SK-N-SH treated with all-trans-retinoic acid at 6 μM for 48 hours (cell line): ENCODE data around the gene PSEN2.

Source experiments
- ATAC-seq: fragments of 200-7000 bp; cut with Tn5 transposase; 3 replicates; pipeline ENCODE4 v1.9.1; 2020; ENCODE audit warnings: mild to moderate bottlenecking, moderate library complexity
- ARNTL ChIP-seq: fragments of 450-650 bp; formaldehyde crosslinking; IDR thresholded peaks from 2 replicates; pipeline ENCODE4 v1.5.0; 2020; ENCODE audit warnings: low read depth, mild to moderate bottlenecking, moderate library complexity, borderline replicate concordance
- BACH2 ChIP-seq: fragments of 250-450 bp; sonication (Bioruptor Pico); IDR thresholded peaks from 2 replicates; pipeline ENCODE4 v1.9.0; 2021; ENCODE audit warnings: mild to moderate bottlenecking, borderline replicate concordance
- CSDC2 ChIP-seq: fragments of 250-450 bp; sonication (Bioruptor Pico); IDR thresholded peaks from 2 replicates; pipeline ENCODE4 v1.5.0; 2020; ENCODE audit warnings: mild to moderate bottlenecking, moderate library complexity
- ESRRG ChIP-seq: fragments of 250-450 bp; sonication (Bioruptor Pico); IDR thresholded peaks from 2 replicates; pipeline ENCODE4 v1.6.1; 2021; ENCODE audit warnings: mild to moderate bottlenecking
- ISL1 ChIP-seq: fragments of 250-450 bp; sonication (Bioruptor Pico); IDR thresholded peaks from 2 replicates; pipeline ENCODE4 v2.1.2; 2022; ENCODE audit warnings: mild to moderate bottlenecking, moderate library complexity
- OSR1 ChIP-seq: fragments of 250-450 bp; sonication (Bioruptor Pico); IDR thresholded peaks from 2 replicates; pipeline ENCODE4 v1.8.0; 2022; ENCODE audit warnings: moderate library complexity, mild to moderate bottlenecking, inconsistent platforms
- PPARA ChIP-seq: fragments of 250-450 bp; sonication (Bioruptor Pico); IDR thresholded peaks from 2 replicates; pipeline ENCODE4 v1.5.0; 2020; ENCODE audit warnings: mild to moderate bottlenecking, borderline replicate concordance
- RARB ChIP-seq: fragments of 250-450 bp; sonication (Bioruptor Pico); IDR thresholded peaks from 2 replicates; pipeline ENCODE4 v1.8.0; 2021; ENCODE audit warnings: mild to moderate bottlenecking, moderate library complexity
- TCF4 ChIP-seq: fragments of 250-450 bp; sonication (Bioruptor Pico); IDR thresholded peaks from 2 replicates; pipeline ENCODE4 v1.8.0; 2021; ENCODE audit warnings: mild to moderate bottlenecking, moderate library complexity, borderline replicate concordance
- ZC3H10 ChIP-seq: fragments of 250-450 bp; sonication (Bioruptor Pico); IDR thresholded peaks from 2 replicates; pipeline ENCODE4 v1.5.1; 2021; ENCODE audit warnings: mild to moderate bottlenecking, moderate library complexity
- ZFP3 ChIP-seq: fragments of 250-450 bp; sonication (Bioruptor Pico); IDR thresholded peaks from 2 replicates; pipeline ENCODE4 v1.5.0; 2020; ENCODE audit warnings: mild to moderate bottlenecking, moderate library complexity
- ZNF565 ChIP-seq: fragments of 450-650 bp; formaldehyde crosslinking; conservative IDR thresholded peaks from 2 replicates; pipeline ENCODE4 v1.5.0; 2020; ENCODE audit warnings: low read depth, mild to moderate bottlenecking, moderate library complexity
- ZNF70 ChIP-seq: fragments of 450-650 bp; formaldehyde crosslinking; IDR thresholded peaks from 2 replicates; pipeline ENCODE4 v1.5.0; 2020; ENCODE audit warnings: mild to moderate bottlenecking, moderate library complexity
- ZNF8 ChIP-seq: fragments of 450-650 bp; formaldehyde crosslinking; IDR thresholded peaks from 2 replicates; pipeline ENCODE4 v1.5.0; 2020; ENCODE audit warnings: mild to moderate bottlenecking, moderate library complexity
- TF ChIP-seq, protein P1 (sequence below): fragments of 250-450 bp; sonication (Bioruptor Pico); IDR thresholded peaks from 2 replicates; pipeline ENCODE4 v1.5.1; 2020; ENCODE audit warnings: low read depth, mild to moderate bottlenecking, moderate library complexity
- TF ChIP-seq, protein P2 (sequence below): fragments of 250-450 bp; sonication (Bioruptor Pico); IDR thresholded peaks from 2 replicates; pipeline ENCODE4 v1.5.1; 2021; ENCODE audit warnings: mild to moderate bottlenecking, moderate library complexity
- TF ChIP-seq, protein P3 (sequence below): fragments of 250-450 bp; sonication (Bioruptor Pico); IDR thresholded peaks from 2 replicates; pipeline ENCODE4 v1.5.0; 2020; ENCODE audit warnings: mild to moderate bottlenecking, moderate library complexity
- TF ChIP-seq, protein P4 (sequence below): fragments of 250-450 bp; sonication (Bioruptor Pico); IDR thresholded peaks from 2 replicates; pipeline ENCODE4 v1.8.0; 2020; ENCODE audit warnings: mild to moderate bottlenecking, moderate library complexity, borderline replicate concordance

The PSEN2 gene

DNA sequence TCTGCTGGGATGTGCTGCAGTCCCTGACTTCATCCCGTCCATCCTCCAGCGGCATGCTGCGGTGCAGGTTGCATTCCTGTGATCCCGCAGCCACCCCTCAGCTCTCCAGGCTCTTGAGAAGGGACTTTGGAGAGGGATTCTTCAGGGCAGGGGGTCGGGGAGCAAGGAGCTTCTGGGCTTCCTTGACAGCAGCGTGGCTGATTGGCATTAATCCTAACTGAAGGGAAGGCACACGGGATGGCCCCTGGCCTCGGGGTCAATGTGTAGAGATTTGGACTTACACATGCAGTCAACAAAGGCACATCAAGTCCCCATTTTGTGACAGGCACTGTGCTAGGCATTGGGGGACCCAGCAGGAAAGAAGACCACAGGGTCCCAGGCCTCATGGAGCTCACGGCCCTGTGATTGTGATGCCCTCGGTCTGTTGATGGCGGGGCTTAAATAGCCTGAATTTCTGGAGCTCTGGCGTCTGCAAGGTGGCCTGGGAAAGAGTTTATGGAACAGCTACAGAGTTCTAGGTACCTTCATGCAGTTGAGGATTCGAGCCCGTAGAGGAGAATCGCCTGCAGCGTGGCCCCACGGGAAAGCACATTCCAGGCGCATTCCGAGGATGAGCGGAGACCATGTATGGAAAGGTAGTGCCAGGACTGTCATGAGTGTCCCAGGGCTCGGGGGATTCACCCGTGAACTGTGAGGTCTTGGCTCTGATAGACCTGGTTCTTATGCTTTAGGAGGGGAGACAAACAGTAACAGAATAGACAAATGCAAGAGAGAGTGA lies 20.1 kb downstream of the PSEN2 start:
- TF ChIP-seq, protein P1, sequence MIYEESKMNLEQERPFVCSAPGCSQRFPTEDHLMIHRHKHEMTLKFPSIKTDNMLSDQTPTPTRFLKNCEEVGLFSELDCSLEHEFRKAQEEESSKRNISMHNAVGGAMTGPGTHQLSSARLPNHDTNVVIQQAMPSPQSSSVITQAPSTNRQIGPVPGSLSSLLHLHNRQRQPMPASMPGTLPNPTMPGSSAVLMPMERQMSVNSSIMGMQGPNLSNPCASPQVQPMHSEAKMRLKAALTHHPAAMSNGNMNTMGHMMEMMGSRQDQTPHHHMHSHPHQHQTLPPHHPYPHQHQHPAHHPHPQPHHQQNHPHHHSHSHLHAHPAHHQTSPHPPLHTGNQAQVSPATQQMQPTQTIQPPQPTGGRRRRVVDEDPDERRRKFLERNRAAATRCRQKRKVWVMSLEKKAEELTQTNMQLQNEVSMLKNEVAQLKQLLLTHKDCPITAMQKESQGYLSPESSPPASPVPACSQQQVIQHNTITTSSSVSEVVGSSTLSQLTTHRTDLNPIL: no peak
- TF ChIP-seq, protein P2, sequence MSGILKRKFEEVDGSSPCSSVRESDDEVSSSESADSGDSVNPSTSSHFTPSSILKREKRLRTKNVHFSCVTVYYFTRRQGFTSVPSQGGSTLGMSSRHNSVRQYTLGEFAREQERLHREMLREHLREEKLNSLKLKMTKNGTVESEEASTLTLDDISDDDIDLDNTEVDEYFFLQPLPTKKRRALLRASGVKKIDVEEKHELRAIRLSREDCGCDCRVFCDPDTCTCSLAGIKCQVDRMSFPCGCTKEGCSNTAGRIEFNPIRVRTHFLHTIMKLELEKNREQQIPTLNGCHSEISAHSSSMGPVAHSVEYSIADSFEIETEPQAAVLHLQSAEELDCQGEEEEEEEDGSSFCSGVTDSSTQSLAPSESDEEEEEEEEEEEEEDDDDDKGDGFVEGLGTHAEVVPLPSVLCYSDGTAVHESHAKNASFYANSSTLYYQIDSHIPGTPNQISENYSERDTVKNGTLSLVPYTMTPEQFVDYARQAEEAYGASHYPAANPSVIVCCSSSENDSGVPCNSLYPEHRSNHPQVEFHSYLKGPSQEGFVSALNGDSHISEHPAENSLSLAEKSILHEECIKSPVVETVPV: no peak
- TF ChIP-seq ZC3H10 (CRISPR knock-in tag): no peak
- TF ChIP-seq, protein P3, sequence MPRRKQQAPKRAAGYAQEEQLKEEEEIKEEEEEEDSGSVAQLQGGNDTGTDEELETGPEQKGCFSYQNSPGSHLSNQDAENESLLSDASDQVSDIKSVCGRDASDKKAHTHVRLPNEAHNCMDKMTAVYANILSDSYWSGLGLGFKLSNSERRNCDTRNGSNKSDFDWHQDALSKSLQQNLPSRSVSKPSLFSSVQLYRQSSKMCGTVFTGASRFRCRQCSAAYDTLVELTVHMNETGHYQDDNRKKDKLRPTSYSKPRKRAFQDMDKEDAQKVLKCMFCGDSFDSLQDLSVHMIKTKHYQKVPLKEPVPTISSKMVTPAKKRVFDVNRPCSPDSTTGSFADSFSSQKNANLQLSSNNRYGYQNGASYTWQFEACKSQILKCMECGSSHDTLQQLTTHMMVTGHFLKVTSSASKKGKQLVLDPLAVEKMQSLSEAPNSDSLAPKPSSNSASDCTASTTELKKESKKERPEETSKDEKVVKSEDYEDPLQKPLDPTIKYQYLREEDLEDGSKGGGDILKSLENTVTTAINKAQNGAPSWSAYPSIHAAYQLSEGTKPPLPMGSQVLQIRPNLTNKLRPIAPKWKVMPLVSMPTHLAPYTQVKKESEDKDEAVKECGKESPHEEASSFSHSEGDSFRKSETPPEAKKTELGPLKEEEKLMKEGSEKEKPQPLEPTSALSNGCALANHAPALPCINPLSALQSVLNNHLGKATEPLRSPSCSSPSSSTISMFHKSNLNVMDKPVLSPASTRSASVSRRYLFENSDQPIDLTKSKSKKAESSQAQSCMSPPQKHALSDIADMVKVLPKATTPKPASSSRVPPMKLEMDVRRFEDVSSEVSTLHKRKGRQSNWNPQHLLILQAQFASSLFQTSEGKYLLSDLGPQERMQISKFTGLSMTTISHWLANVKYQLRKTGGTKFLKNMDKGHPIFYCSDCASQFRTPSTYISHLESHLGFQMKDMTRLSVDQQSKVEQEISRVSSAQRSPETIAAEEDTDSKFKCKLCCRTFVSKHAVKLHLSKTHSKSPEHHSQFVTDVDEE (CRISPR knock-in tag): no peak
- TF ChIP-seq ZNF8 (CRISPR knock-in tag): no peak
- no peak for TF ChIP-seq CSDC2
- no peak for TF ChIP-seq ESRRG (CRISPR knock-in tag)
- TF ChIP-seq ISL1 (CRISPR knock-in tag): no peak
- no peak for TF ChIP-seq ZNF565 (CRISPR knock-in tag)
- TF ChIP-seq PPARA (CRISPR knock-in tag): no peak
- TF ChIP-seq TCF4: no peak
- TF ChIP-seq ZFP3 (CRISPR knock-in tag): no peak
- TF ChIP-seq BACH2 (CRISPR knock-in tag): no peak
- no peak for TF ChIP-seq ARNTL (CRISPR knock-in tag)
- TF ChIP-seq ZNF70 (CRISPR knock-in tag): no peak
- no peak for ATAC-seq

DNA sequence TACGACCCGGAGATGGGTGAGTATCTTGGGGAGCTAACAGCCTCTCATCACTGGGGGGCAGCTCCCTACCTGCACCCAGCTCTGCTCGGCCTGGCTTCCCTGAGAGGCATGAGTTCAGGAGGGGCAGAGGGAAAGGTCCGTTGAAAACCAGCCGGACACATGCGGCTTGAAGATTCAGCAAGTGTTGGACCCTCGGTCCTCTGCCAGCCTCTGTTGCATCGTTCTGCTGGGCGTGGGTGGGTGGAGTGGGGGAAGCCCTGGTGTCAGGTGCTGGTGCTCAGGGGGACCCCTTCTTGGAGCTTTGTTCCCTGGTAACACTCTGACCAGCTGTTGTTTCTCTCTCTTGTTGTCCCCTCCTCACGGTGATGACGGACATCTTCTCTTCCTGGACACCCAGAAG lies 20.9 kb downstream of the PSEN2 start:
- TF ChIP-seq, protein P2: no peak
- TF ChIP-seq, protein P3 (CRISPR knock-in tag): no peak
- TF ChIP-seq, protein P1: no peak
- no peak for TF ChIP-seq ZNF8 (CRISPR knock-in tag)
- no peak for TF ChIP-seq ZFP3 (CRISPR knock-in tag)
- TF ChIP-seq, protein P4, sequence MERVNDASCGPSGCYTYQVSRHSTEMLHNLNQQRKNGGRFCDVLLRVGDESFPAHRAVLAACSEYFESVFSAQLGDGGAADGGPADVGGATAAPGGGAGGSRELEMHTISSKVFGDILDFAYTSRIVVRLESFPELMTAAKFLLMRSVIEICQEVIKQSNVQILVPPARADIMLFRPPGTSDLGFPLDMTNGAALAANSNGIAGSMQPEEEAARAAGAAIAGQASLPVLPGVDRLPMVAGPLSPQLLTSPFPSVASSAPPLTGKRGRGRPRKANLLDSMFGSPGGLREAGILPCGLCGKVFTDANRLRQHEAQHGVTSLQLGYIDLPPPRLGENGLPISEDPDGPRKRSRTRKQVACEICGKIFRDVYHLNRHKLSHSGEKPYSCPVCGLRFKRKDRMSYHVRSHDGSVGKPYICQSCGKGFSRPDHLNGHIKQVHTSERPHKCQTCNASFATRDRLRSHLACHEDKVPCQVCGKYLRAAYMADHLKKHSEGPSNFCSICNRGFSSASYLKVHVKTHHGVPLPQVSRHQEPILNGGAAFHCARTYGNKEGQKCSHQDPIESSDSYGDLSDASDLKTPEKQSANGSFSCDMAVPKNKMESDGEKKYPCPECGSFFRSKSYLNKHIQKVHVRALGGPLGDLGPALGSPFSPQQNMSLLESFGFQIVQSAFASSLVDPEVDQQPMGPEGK: no peak
- TF ChIP-seq ISL1 (CRISPR knock-in tag): no peak
- no peak for TF ChIP-seq RARB (CRISPR knock-in tag)
- no peak for TF ChIP-seq OSR1 (CRISPR knock-in tag)
- TF ChIP-seq ZNF70 (CRISPR knock-in tag): no peak
- ATAC-seq: no peak
